ENCODE results near the gene ARFGEF3.

DNA sequence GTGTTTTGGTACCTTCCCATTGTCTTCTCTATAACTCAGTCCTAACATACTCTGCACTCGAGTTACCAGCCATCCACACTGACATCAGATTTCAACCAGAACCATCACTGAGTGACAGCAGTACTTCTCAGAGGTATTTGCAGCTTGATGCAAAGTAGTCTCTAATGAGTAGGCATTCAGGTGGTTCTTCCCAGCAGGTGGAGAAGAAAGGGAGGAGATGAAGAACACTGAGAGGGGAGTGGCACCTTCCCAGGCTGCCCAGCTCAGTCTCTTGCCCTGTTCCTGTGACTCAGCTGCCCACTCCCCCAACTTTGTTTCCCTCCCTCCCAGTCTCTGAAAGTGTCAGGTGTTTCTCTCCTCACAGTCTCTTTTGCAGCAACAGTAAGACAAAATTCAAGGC, 177.3 kb downstream of the ARFGEF3 start:
- TF ChIP-seq POLR2A (IDR thresholded peaks at IDR 0.05; ENCODE audit: low read length) (no peak), GATA1 (IDR thresholded peaks at IDR 0.05; ENCODE audit: low read depth, low read length) (no peak)
